Activated T-cell treated with anti-CD3 and anti-CD28 coated beads, Interleukin-2, amount 50 U/mL, for 48 hours (primary cell): ENCODE data around the gene DUS3L.
"Not testable (repeated sequence)": the region's sequence is repeated elsewhere in the genome, so short reads cannot be mapped to it uniquely, and the experiment has no call there.

Source experiments
- DNase-seq, 2 experiments: peaks; one replicate each; pipeline ENCODE4 v3.0.0-alpha.2; 2020

Gene DUS3L

DNA sequence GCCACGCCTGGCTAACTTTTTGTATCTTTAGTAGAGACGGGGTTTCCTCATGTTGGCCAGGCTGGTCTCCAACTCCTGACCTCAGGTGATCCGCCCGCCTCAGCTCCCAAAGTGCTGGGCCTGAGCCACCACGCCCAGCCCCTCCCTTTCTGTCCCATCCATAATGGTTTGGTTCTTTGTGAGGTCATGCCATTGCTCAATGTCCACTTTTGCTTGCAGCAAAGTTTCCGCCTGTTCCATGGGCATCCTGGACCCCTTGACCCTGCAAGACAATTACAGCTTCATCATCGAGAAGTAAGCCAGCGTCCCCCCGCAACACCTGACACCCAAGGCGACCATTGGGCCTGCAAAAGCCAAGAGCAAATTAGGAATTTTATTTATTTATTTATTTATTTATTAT is 23.0 kb downstream of the DUS3L start:
- DNase-seq: no peak

DNA sequence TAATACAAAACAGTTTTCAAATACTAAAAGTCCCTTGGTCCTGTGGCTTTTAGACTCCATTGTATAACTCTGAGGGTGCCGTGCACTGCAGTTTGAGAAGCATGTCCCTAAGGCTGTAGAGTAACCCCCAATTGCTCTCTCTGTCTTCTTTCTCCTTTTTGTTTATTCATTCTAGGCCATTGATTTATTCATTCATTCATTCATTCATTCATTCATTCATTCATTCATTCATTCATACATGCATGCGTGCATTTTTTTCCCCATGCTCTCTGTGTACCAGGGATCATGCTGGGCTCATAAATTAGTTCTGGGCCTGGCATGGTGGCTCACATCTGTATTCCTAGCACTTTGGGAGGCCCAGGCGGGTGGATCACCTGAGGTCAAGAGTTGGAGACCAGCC is 25.7 kb downstream of the DUS3L start:
- no peak for DNase-seq

DNA sequence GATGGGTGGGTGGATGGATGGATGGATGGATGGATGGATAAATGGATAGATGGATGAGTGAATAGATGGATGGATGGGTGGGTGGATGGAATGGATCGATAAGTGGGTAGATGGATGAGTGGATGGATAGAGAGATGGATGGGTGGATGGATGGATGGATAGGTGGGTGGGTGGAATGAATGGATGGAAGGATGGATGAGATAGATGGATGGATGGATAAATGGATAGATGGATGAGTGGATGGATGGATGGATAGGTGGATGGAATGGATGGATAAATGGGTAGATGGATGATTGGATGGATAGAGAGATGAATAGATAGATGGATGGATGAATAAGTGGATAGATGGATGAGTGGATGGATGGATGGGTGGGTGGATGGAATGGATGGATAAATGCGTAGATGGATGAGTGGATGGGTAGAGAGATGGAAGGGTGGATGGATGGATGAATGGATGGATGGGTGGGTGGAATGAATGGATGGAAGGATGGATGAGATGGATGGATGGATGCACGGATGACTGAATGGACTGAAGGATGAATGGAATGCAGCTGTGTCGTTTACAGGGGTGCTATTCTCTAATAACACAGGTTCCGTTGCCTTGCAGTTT is 28.2 kb downstream of the DUS3L start:
- DNase-seq: no peak

DNA sequence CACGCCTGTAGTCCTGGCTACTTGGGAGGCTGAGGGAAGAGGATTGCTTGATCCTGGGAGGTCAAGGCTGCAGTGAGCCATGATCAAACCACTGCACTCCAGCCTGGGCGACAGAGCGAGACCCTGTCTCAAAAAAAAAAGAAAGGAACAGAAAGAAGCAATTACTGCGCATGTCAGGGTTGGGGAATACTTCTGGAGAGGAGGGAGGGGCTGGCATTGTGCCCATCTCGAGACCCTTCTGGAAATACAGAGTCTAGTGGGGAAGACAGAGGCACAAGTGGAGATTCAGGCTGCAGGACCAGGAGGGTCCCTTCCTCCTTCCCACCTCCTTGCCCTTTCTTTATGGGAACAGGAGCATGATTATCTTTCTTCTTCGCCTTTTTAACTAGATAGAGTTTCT is 37.2 kb downstream of the DUS3L start:
- DNase-seq: no peak

DNA sequence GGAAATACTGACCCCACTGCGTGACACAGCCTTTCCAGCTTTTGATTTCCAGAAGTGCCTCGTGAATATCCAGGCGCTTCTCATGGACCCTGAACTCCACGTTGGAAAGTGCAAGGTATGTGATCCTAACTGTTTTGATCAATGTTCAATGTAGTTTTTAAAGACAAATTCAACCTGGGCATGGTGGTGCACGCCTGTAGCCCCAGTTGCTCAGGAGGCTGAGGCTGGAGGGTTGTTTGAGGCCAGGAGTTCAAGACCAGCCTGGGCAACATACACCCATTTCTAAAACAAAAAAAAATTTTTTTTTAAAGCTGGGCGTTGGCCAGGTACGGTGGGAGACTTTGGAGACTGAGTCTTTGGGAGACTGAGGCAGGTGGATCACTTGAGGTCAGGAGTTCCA is 39.3 kb downstream of the DUS3L start:
- no peak for DNase-seq

DNA sequence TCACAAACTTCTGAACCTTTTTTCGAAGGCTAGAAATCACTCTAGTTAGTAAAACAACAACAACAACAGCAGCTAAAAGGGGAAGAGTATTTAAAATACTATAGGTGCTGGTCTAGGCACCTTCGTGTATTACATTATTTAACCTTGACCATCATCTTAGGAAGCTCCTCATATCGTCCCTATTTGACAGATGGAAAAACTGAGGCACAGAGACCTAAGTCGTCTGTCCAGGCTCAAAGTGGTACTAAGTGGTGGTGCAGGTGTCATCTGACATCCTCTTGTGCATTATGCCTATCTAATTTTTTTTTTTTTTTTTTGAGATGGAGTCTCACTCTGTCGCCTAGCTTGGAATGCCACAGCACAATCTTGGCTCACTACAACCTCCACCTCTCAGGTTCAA is 41.5 kb downstream of the DUS3L start:
- DNase-seq: no peak

DNA sequence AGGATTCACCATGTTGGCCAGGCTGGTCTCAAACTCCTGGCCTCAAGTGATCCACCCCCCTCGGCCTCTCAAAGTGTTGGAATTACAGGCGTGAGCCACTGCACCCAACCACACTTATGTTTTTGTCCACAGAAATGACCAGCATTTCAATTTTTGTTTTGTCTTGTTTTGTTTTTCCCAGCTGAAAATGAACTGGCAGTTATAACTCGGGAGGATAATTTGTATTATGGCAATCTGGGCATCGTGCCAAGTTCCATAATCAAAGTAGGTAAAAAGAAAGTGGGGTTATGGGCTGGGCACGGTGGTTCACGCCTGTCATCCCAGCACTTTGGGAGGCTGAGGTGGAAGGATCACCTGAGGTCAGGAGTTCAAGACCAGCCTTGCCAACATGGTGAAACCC is 42.0 kb downstream of the DUS3L start:
- DNase-seq: not testable (repeated sequence)

DNA sequence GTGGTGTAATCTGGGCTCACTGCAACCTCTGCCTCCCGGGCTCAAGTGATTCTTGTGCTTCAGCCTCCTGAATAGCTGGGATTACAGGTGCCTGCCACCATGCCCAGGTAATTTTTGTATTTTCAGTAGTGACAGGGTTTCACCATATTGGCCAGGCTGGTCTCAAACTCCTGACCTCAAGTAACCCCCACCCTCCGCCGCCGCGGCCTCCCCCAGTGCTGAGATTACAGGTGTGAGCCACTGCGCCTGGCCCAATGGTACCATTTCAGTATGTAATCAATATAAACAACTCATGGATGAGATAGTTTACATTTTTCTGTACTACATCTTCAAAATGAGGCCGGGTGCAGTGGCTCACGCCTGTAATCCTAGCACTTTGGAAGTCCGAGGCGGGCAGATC is 46.0 kb downstream of the DUS3L start:
- DNase-seq: not testable (repeated sequence)

DNA sequence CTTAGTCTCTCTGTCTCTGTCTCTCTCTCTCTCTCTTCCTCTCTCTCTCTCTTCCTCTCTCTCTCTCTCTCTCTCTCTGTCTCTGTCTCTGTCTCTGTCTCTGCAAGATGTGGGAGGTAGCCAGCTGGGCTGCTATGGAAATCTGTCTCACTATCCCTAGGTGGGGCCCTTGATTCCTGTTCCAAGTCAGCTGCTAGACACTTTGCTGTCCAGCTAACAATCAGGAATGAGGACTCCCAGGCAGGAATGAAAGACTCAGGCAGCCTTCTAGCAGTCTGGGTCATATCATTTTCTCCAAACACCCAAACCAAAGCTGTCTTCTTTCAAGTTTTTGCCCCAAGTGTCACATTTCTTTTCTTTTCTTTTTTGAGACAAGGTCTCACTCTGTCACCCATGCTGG is 47.3 kb downstream of the DUS3L start:
- no peak for DNase-seq

DNA sequence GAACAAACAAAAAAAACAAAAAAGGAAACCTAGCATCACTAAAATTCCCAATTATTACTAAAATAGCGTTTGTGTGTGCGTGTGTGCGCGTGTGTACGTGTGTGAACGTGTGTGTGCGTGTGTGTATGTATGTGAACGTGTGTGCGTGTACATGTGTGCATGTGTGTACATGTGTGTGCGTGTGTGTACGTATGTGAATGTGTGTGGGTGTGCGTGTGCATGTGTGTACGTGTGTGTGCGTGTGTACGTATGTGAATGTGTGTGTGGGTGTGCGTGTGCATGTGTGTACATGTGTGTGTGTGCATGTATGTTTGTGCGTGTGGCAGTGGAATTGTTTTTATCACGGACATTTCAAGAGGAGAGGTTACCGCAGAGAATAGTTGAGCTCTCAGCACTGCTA is 48.9 kb downstream of the DUS3L start:
- no peak for DNase-seq

DNA sequence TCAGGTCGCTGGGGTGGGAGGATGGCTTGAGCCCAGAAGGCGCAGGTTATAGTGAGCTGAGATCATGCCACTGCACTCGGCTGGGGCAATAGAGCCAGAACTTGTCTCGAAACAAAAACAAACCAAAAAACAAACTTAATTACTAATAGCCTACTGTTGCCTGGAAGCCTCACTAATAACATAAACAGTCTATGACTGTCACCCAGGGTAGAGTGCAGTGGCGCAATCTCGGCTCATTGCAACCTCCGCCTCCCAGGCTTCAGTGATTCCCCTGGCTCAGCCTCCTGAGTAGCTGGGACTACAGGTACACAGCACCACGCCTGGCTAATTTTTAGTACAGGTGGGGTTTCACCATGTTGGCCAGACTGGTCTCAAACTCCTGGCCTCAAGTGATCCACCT is 52.5 kb downstream of the DUS3L start:
- DNase-seq: no peak
